HepG2 (cell line): Measurements from ENCODE around the gene SDK1. TPM values are rescaled to one million over a fixed set of nuclear protein-coding genes. Genes with fewer than 3 reads are reported as not detected.

Experiments used
- ATAC-seq: fragments of 200-7000 bp; cut with Tn5 transposase; 3 replicates; pipeline ENCODE4 v1.9.1; 2020; ENCODE audit warnings: mild to moderate bottlenecking, moderate library complexity
- BruUV-seq: library from RNA; stranded (reverse); fragments of 400-500 nt; replicated peaks from 2 replicates; lab custom pipeline; 2021; lab: Mats Ljungman, UMichigan
- CTCF ChIA-PET: fragments of 300-600 bp; formaldehyde crosslinking; extraction: SDS; loops from one replicate; lab custom pipeline; 2021; ENCODE audit warnings: low total read pairs, inconsistent platforms, low intra/inter-chr PET ratio; lab: Yijun Ruan, JAX
- POLR2A ChIA-PET: fragments of 350-600 bp; sonication (Branson Sonifier 250); formaldehyde crosslinking; loops from one replicate; lab custom pipeline; 2020; ENCODE audit warnings: antibody characterized with exemption, inconsistent platforms; lab: Yijun Ruan, JAX
- DNase-seq: peaks from one replicate; pipeline ENCODE4 v3.0.0-alpha.2; 2015; ENCODE audit warnings: low spot score
- FAIRE-seq: peaks from 3 replicates; lab custom pipeline; 2011; peaks lifted over from hg19 to GRCh38; lab: Jason Lieb, UNC
- H2AFZ ChIP-seq: one replicate; pipeline ENCODE4 v1.6.1; 2011; ENCODE audit warnings: low read length, inconsistent platforms
- H3K27ac ChIP-seq: fragments of 300-600 bp; 3 replicates; pipeline ENCODE4 v1.8.0; 2011; ENCODE audit warnings: mixed run types, mild to moderate bottlenecking, mixed read lengths, low read length, inconsistent platforms; ENCODE audit not compliant: insufficient read depth; ENCODE audit errors: extremely low read length
- H3K27me3 ChIP-seq, 2 experiments: fragments of 200-600 bp in 1 of 2; 2 replicates in 1 of 2; 3 replicates in 1 of 2; pipeline versions ENCODE4 v1.6.0 to v1.8.0; 2011; ENCODE audit warnings: low read length in 2 of 2, mild to moderate bottlenecking in 2 of 2, moderate library complexity in 2 of 2, inconsistent platforms in 1 of 2; ENCODE audit not compliant: insufficient read depth in 2 of 2, control insufficient read depth in 1 of 2
- H3K36me3 ChIP-seq, 2 experiments: fragments of 200-600 bp in 1 of 2; replicated peaks in 1 of 2; 2 replicates in 1 of 2; 3 replicates in 1 of 2; pipeline versions ENCODE4 v1.5.1 to v1.8.0; 2011; ENCODE audit warnings: low read length in 2 of 2, inconsistent platforms in 1 of 2; ENCODE audit not compliant: insufficient read depth in 2 of 2, control insufficient read depth in 1 of 2
- H3K4me1 ChIP-seq: 2 replicates; pipeline ENCODE4 v1.5.1; 2012; ENCODE audit warnings: low read length, inconsistent platforms; ENCODE audit not compliant: insufficient read depth
- H3K4me2 ChIP-seq: 2 replicates; pipeline ENCODE4 v1.6.0; 2011; ENCODE audit warnings: low read depth, low read length, inconsistent platforms
- H3K4me3 ChIP-seq, 3 experiments: fragments of 200-600 bp in 1 of 3; sonication (generic), shearing (Covaris generic) in 1 of 3; replicated peaks in 1 of 3; 2 replicates each; pipeline ENCODE4 v1.5.1; 2011 to 2016; ENCODE audit warnings: low read length in 3 of 3, inconsistent platforms in 2 of 3, low read depth in 2 of 3, mild to moderate bottlenecking in 2 of 3, control low read depth in 1 of 3, mixed read lengths in 1 of 3; ENCODE audit not compliant: insufficient read depth in 1 of 3
- H3K79me2 ChIP-seq: one replicate; pipeline ENCODE4 v1.6.1; 2011; ENCODE audit warnings: low read length, inconsistent platforms; ENCODE audit not compliant: insufficient read depth
- H3K9ac ChIP-seq: 2 replicates; pipeline ENCODE4 v1.6.0; 2011; ENCODE audit warnings: mild to moderate bottlenecking, low read depth, low read length, inconsistent platforms; ENCODE audit not compliant: insufficient read depth
- H3K9me3 ChIP-seq: 2 replicates; pipeline ENCODE4 v1.5.1; 2012; ENCODE audit warnings: mild to moderate bottlenecking, low read length
- H4K20me1 ChIP-seq: 2 replicates; pipeline ENCODE4 v1.6.0; 2011; ENCODE audit warnings: inconsistent platforms, mild to moderate bottlenecking, low read length, moderate library complexity; ENCODE audit not compliant: insufficient read depth
- FOXC1 ChIP-seq: sonication (generic); formaldehyde crosslinking; IDR thresholded peaks from 2 replicates; pipeline ENCODE4 v1.8.0; 2022; ENCODE audit warnings: mild to moderate bottlenecking, missing genetic modification reagents, borderline replicate concordance
- HOXA7 ChIP-seq: sonication (generic); formaldehyde crosslinking; IDR thresholded peaks from 2 replicates; pipeline ENCODE4 v1.8.1; 2022; ENCODE audit warnings: mild to moderate bottlenecking, missing genetic modification reagents, moderate library complexity
- KDM5B ChIP-seq: sonication (generic); formaldehyde crosslinking; IDR thresholded peaks from 2 replicates; pipeline ENCODE4 v1.4.0; 2020; ENCODE audit warnings: missing genetic modification reagents, mild to moderate bottlenecking, borderline replicate concordance
- MAF1 ChIP-seq: sonication (generic); formaldehyde crosslinking; IDR thresholded peaks from 2 replicates; pipeline ENCODE4 v1.5.0; 2020; ENCODE audit warnings: missing genetic modification reagents, borderline replicate concordance
- NCOA2 ChIP-seq: sonication (generic); formaldehyde crosslinking; IDR thresholded peaks from 2 replicates; pipeline ENCODE4 v1.8.0; 2022; ENCODE audit warnings: inconsistent platforms
- NFYB ChIP-seq: sonication (generic); formaldehyde crosslinking; IDR thresholded peaks from 2 replicates; pipeline ENCODE4 v1.4.0; 2020; ENCODE audit warnings: missing genetic modification reagents
- NKX3-1 ChIP-seq: sonication (generic); formaldehyde crosslinking; IDR thresholded peaks from 2 replicates; pipeline ENCODE4 v1.5.0; 2020; ENCODE audit warnings: missing genetic modification reagents
- NPAS2 ChIP-seq: sonication (generic); formaldehyde crosslinking; IDR thresholded peaks from 2 replicates; pipeline ENCODE4 v1.8.0; 2022; ENCODE audit warnings: mild to moderate bottlenecking, missing genetic modification reagents, borderline replicate concordance
- NR2F6 ChIP-seq, 2 experiments: IDR thresholded peaks; 2 replicates each; pipeline ENCODE4 v1.6.1; 2016; ENCODE audit warnings: antibody characterized with exemption in 1 of 2, mild to moderate bottlenecking in 1 of 2
- RCOR2 ChIP-seq: IDR thresholded peaks from 2 replicates; pipeline ENCODE4 v1.6.1; 2016; ENCODE audit warnings: missing biosample characterization, missing genetic modification reagents
- SALL2 ChIP-seq: sonication (generic); formaldehyde crosslinking; IDR thresholded peaks from 2 replicates; pipeline ENCODE4 v1.8.1; 2023; ENCODE audit warnings: mild to moderate bottlenecking, missing genetic modification reagents, inconsistent platforms
- TBX2 ChIP-seq: sonication (generic); formaldehyde crosslinking; IDR thresholded peaks from 2 replicates; pipeline ENCODE4 v1.5.0; 2020; ENCODE audit warnings: missing genetic modification reagents, mild to moderate bottlenecking, borderline replicate concordance
- ZBTB7A ChIP-seq: sonication (generic); formaldehyde crosslinking; IDR thresholded peaks from 2 replicates; pipeline ENCODE4 v1.8.0; 2022; ENCODE audit warnings: mild to moderate bottlenecking, missing genetic modification reagents
- ZNF546 ChIP-seq: sonication (generic); formaldehyde crosslinking; conservative IDR thresholded peaks from 2 replicates; pipeline ENCODE4 v1.8.1; 2023; ENCODE audit warnings: mild to moderate bottlenecking, missing genetic modification reagents
- ZNF589 ChIP-seq: sonication (generic); formaldehyde crosslinking; conservative IDR thresholded peaks from 2 replicates; pipeline ENCODE4 v1.8.0; 2022; ENCODE audit warnings: mild to moderate bottlenecking, moderate library complexity, missing genetic modification reagents
- ZNF766 ChIP-seq: sonication (generic); formaldehyde crosslinking; IDR thresholded peaks from 2 replicates; pipeline ENCODE4 v1.5.0; 2020; ENCODE audit warnings: missing genetic modification reagents, borderline replicate concordance
- ZNF850 ChIP-seq: sonication (generic); formaldehyde crosslinking; conservative IDR thresholded peaks from 2 replicates; pipeline ENCODE4 v1.9.0; 2021; ENCODE audit warnings: mild to moderate bottlenecking, missing genetic modification reagents
- WGBS: methylation state at CpG from one replicate; pipeline ENCODE4 v1.1.6; 2017; ENCODE audit warnings: low lambda C conversion rate; 5-methylcytosine and 5-hydroxymethylcytosine counted together
- in situ Hi-C: cut with HindIII; loops from 2 replicates; pipeline ENCODE4 v1.10.0; 2017; ENCODE audit warnings: low pct_unique_long_range_greater_than_20kb; ENCODE audit not compliant: extremely low pct_ligation_motif_present
- intact Hi-C: fragments of 100-400 bp; cut with micrococcal nuclease; formaldehyde crosslinking; loops from one replicate; pipeline ENCODE4 v1.10.0; 2022; ENCODE audit not compliant: unreplicated experiment
- polyA plus RNA-seq, 8 experiments: library from polyadenylated mRNA; depleted of rRNA in 3 of 8; stranded (reverse) in 7 of 8; unstranded in 1 of 8; fragments of >200 nt; fragmentation: Illumina TruSeq in 4 of 8; extraction: Trizol in 4 of 8; gene quantifications; 2 replicates each; pipeline versions ENCODE4 v1.2.1 to v1.2.3, GENCODE V29; 2011 to 2016; ENCODE audit warnings: low read depth in 4 of 8, missing spikeins in 1 of 8, mixed read lengths in 1 of 8; ENCODE audit not compliant: insufficient read depth in 1 of 8
- total RNA-seq, 5 experiments: library from RNA; depleted of rRNA; stranded (reverse); fragments of >200 nt; fragmentation: Illumina TruSeq; extraction: Trizol; gene quantifications; 2 replicates each; pipeline ENCODE4 v1.2.3, GENCODE V29; 2016; ENCODE audit warnings: low read depth in 1 of 5
- TF ChIP-seq, protein P1 (sequence below): sonication (generic); formaldehyde crosslinking; conservative IDR thresholded peaks from 2 replicates; pipeline ENCODE4 v1.4.0; 2020; ENCODE audit warnings: missing genetic modification reagents
- TF ChIP-seq, protein P2 (sequence below): fragments of 450-650 bp; IDR thresholded peaks from 2 replicates; pipeline ENCODE4 v1.6.1; 2017; ENCODE audit warnings: mild to moderate bottlenecking

Gene SDK1
- total and polyA plus RNA-seq, 2 of the 13 experiments (the other 11 are each of a cell fraction or from before 2014, with no cell fraction given) = 0.35 to 2.4 TPM

GRCh38 chr7:3975371-3975770, 674.3 kb downstream of the SDK1 start (continued):
- TF ChIP-seq ZNF766 = no peak
- TF ChIP-seq, protein P1, sequence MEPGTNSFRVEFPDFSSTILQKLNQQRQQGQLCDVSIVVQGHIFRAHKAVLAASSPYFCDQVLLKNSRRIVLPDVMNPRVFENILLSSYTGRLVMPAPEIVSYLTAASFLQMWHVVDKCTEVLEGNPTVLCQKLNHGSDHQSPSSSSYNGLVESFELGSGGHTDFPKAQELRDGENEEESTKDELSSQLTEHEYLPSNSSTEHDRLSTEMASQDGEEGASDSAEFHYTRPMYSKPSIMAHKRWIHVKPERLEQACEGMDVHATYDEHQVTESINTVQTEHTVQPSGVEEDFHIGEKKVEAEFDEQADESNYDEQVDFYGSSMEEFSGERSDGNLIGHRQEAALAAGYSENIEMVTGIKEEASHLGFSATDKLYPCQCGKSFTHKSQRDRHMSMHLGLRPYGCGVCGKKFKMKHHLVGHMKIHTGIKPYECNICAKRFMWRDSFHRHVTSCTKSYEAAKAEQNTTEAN (CRISPR knock-in tag) = no peak
- no peak for TF ChIP-seq NCOA2

GRCh38 chr7:3977391-3977790, 676.3 kb downstream of the SDK1 start:
- TF ChIP-seq NR2F6 (IDR thresholded peaks at IDR 0.05) (no peak), NR2F6 (CRISPR knock-in tag; IDR thresholded peaks at IDR 0.05) (no peak), NKX3-1 (CRISPR knock-in tag) (no peak), ZNF850 (CRISPR knock-in tag) (no peak), MAF1 (CRISPR knock-in tag) (no peak), KDM5B (CRISPR knock-in tag) (no peak), NFYB (no peak), SALL2 (CRISPR knock-in tag) (no peak), FOXC1 (no peak), RCOR2 (CRISPR knock-in tag) (no peak), NPAS2 (CRISPR knock-in tag) (no peak), ZNF546 (CRISPR knock-in tag) (no peak), HOXA7 (CRISPR knock-in tag) (no peak), TBX2 (CRISPR knock-in tag) (no peak), ZBTB7A (CRISPR knock-in tag) (no peak), ZNF589 (CRISPR knock-in tag) (no peak)
- TF ChIP-seq, protein P2, sequence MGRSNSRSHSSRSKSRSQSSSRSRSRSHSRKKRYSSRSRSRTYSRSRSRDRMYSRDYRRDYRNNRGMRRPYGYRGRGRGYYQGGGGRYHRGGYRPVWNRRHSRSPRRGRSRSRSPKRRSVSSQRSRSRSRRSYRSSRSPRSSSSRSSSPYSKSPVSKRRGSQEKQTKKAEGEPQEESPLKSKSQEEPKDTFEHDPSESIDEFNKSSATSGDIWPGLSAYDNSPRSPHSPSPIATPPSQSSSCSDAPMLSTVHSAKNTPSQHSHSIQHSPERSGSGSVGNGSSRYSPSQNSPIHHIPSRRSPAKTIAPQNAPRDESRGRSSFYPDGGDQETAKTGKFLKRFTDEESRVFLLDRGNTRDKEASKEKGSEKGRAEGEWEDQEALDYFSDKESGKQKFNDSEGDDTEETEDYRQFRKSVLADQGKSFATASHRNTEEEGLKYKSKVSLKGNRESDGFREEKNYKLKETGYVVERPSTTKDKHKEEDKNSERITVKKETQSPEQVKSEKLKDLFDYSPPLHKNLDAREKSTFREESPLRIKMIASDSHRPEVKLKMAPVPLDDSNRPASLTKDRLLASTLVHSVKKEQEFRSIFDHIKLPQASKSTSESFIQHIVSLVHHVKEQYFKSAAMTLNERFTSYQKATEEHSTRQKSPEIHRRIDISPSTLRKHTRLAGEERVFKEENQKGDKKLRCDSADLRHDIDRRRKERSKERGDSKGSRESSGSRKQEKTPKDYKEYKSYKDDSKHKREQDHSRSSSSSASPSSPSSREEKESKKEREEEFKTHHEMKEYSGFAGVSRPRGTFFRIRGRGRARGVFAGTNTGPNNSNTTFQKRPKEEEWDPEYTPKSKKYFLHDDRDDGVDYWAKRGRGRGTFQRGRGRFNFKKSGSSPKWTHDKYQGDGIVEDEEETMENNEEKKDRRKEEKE = no peak
- H3K36me3 ChIP-seq = no peaks in the 10 kb centered on the region
- in situ Hi-C loops (no loop called here), intact Hi-C loops (no loop called here)
- no TSS peak for BruUV-seq
- no peak overlapping the region for H3K4me3 ChIP-seq
- no peak overlapping the region for H3K4me2 ChIP-seq
- ATAC-seq (no peak), DNase-seq (no peak), FAIRE-seq (no peak)
- H3K9ac ChIP-seq = no peak overlapping the region
- no peaks in the 10 kb centered on the region for H3K27me3 ChIP-seq
- 94% methylated on average over 7 of the region's 12 CpGs for whole genome bisulfite sequencing
- POLR2A ChIA-PET = no interaction called here
- CTCF ChIA-PET = no interaction called here
- H3K9me3 ChIP-seq = no peaks in the 10 kb centered on the region
- no peaks in the 10 kb centered on the region for H3K4me1 ChIP-seq
- no peaks in the 10 kb centered on the region for H4K20me1 ChIP-seq
- no peak overlapping the region for H2AFZ ChIP-seq
- H3K27ac ChIP-seq = no peak overlapping the region
- no peaks in the 10 kb centered on the region for H3K79me2 ChIP-seq
